Measurements from ENCODE around the gene ALPK1.
"Not testable (repeated sequence)": the region's sequence is repeated elsewhere in the genome, so short reads cannot be mapped to it uniquely, and the experiment has no call there.

The ALPK1 gene

GRCh38 chr4:112448306-112449132, 151.3 kb downstream of the ALPK1 start:
- no peak for DNase-seq

GRCh38 chr4:112449708-112450107, 152.5 kb downstream of the ALPK1 start:
- DNase-seq: no peak

- DNase-seq: no peak
Measured at GRCh38 chr4:112451104-112451503, 153.9 kb downstream of the ALPK1 start.

GRCh38 chr4:112451831-112452230, 154.7 kb downstream of the ALPK1 start:
- DNase-seq: no peak

GRCh38 chr4:112453321-112453720, 156.2 kb downstream of the ALPK1 start:
- no peak for DNase-seq

GRCh38 chr4:112472318-112472717, 175.1 kb downstream of the ALPK1 start:
- no peak for DNase-seq

- DNase-seq: no peak
Measured at GRCh38 chr4:112473985-112474384, 176.8 kb downstream of the ALPK1 start.

GRCh38 chr4:112485930-112486329, 188.8 kb downstream of the ALPK1 start:
- DNase-seq: no peak

- not testable (repeated sequence) for DNase-seq
Measured at GRCh38 chr4:112490808-112491207, 193.6 kb downstream of the ALPK1 start.

All from hypothalamus (tissue), 51 donors.